Activated naive CD8-positive, alpha-beta T cell treated with anti-CD3 and anti-CD28 coated beads for 36 hours (primary cell): ENCODE results near the gene ETFDH. TPM values are rescaled to one million over a fixed set of nuclear protein-coding genes. Genes with fewer than 3 reads are reported as not detected.

Experiments used
- DNase-seq: peaks from one replicate; pipeline ENCODE4 v3.0.0; 2021
- H3K27ac Mint-ChIP-seq: one replicate; pipeline ENCODE4 v1.8.0; 2022; ENCODE audit warnings: mild to moderate bottlenecking, moderate library complexity, mixed read lengths
- H3K27me3 Mint-ChIP-seq: one replicate; pipeline ENCODE4 v1.8.0; 2022; ENCODE audit warnings: mild to moderate bottlenecking, mixed read lengths
- H3K36me3 Mint-ChIP-seq: one replicate; pipeline ENCODE4 v1.8.0; 2021; ENCODE audit warnings: mild to moderate bottlenecking, mixed read lengths
- H3K4me1 Mint-ChIP-seq: one replicate; pipeline ENCODE4 v1.8.0; 2021; ENCODE audit warnings: mixed read lengths
- H3K4me3 Mint-ChIP-seq: one replicate; pipeline ENCODE4 v1.8.0; 2022; ENCODE audit warnings: mild to moderate bottlenecking, moderate library complexity, mixed read lengths
- H3K9me3 Mint-ChIP-seq: one replicate; pipeline ENCODE4 v1.8.0; 2022; ENCODE audit warnings: mixed read lengths
- total RNA-seq, 2 experiments: library from RNA; stranded (reverse); gene quantifications; one replicate each; pipeline ENCODE4 v1.2.3, GENCODE V29; 2021

ETFDH gene
- total RNA-seq, 2 experiments from 2014 or later = 28.5 to 29.0 TPM

- H3K27me3 Mint-ChIP-seq = peaks cover 18% of the 10 kb centered on the region
- peaks cover 3% of the 10 kb centered on the region for H3K36me3 Mint-ChIP-seq
Observed at GRCh38 chr4:158758142-158758541, 86.0 kb downstream of the ETFDH start.

GRCh38 chr4:158758703-158759102 is 86.6 kb downstream of the ETFDH start:
- H3K9me3 Mint-ChIP-seq = peaks cover 2% of the 10 kb centered on the region
- DNase-seq = no peak
- no peak overlapping the region for H3K27ac Mint-ChIP-seq
- H3K36me3 Mint-ChIP-seq = peaks cover 3% of the 10 kb centered on the region
- no peak overlapping the region for H3K4me3 Mint-ChIP-seq
- peaks cover 18% of the 10 kb centered on the region for H3K27me3 Mint-ChIP-seq
- peaks cover 2% of the 10 kb centered on the region for H3K4me1 Mint-ChIP-seq

More at GRCh38 chr4:158758142-158758541, 86.0 kb downstream of the ETFDH start:
- H3K9me3 Mint-ChIP-seq = peaks cover 2% of the 10 kb centered on the region
- H3K4me3 Mint-ChIP-seq = no peak overlapping the region
- H3K27ac Mint-ChIP-seq = no peak overlapping the region
- DNase-seq = no peak
- peaks cover 2% of the 10 kb centered on the region for H3K4me1 Mint-ChIP-seq

Other genes with a start within 250 kb of the ETFDH start
- not detected for gene RXFP1, start 150.4 kb upstream of the ETFDH start, total RNA-seq
- gene C4orf46, start 409 bp upstream of the ETFDH start, total RNA-seq = 10 to 100 TPM; 18.9 to 20.9 TPM
- gene PPID, start 51.1 kb downstream of the ETFDH start, total RNA-seq = 10 to 100 TPM; 70.8 to 78.2 TPM
- gene FNIP2, start 96.7 kb downstream of the ETFDH start, total RNA-seq = 10 to 100 TPM; 10.9 to 11.5 TPM